HEK293T (cell line): ENCODE measurements around the gene GPR55.
A peak's percentile ranks its signal among the peaks of the same experiment; 100 is the strongest.

Source experiments
- CTCF ChIA-PET: fragments of 350-600 bp; formaldehyde crosslinking; extraction: SDS; loops from one replicate; lab custom pipeline; 2021; ENCODE audit warnings: antibody characterized with exemption, inconsistent platforms; lab: Yijun Ruan, JAX
- POLR2A ChIA-PET: fragments of 350-600 bp; formaldehyde crosslinking; extraction: SDS; loops from one replicate; lab custom pipeline; 2020; ENCODE audit warnings: antibody characterized with exemption, inconsistent platforms; lab: Yijun Ruan, JAX
- DNase-seq: peaks from one replicate; pipeline ENCODE4 v3.0.0; 2012; ENCODE audit warnings: mixed read lengths; ENCODE audit errors: extremely low spot score
- ARNT ChIP-seq: fragments of 450-650 bp; IDR thresholded peaks from 2 replicates; pipeline ENCODE4 v1.6.1; 2017; ENCODE audit warnings: mild to moderate bottlenecking
- BHLHE40 ChIP-seq: fragments of 450-650 bp; IDR thresholded peaks from 2 replicates; pipeline ENCODE4 v1.6.1; 2016; ENCODE audit warnings: mild to moderate bottlenecking, moderate library complexity, borderline replicate concordance
- CTBP1 ChIP-seq: fragments of 450-650 bp; IDR thresholded peaks from 2 replicates; pipeline ENCODE4 v1.6.1; 2016; ENCODE audit warnings: borderline replicate concordance
- ELF4 ChIP-seq: fragments of 450-650 bp; IDR thresholded peaks from 2 replicates; pipeline ENCODE4 v1.6.1; 2017; ENCODE audit warnings: antibody characterized with exemption
- FOXA1 ChIP-seq: fragments of 450-650 bp; IDR thresholded peaks from 2 replicates; pipeline ENCODE4 v1.6.1; 2016; ENCODE audit warnings: mild to moderate bottlenecking
- FOXK2 ChIP-seq: fragments of 450-650 bp; IDR thresholded peaks from 2 replicates; pipeline ENCODE4 v1.6.1; 2016; ENCODE audit warnings: mild to moderate bottlenecking
- FOXM1 ChIP-seq: fragments of 450-650 bp; IDR thresholded peaks from 2 replicates; pipeline ENCODE4 v1.6.1; 2017; ENCODE audit warnings: mild to moderate bottlenecking, borderline replicate concordance
- HDGF ChIP-seq: fragments of 450-650 bp; IDR thresholded peaks from 2 replicates; pipeline ENCODE4 v1.6.1; 2017; ENCODE audit warnings: antibody characterized with exemption, borderline replicate concordance
- L3MBTL2 ChIP-seq: fragments of 450-650 bp; conservative IDR thresholded peaks from 2 replicates; pipeline ENCODE4 v1.6.1; 2016; ENCODE audit warnings: mild to moderate bottlenecking
- LEF1 ChIP-seq: fragments of 450-650 bp; IDR thresholded peaks from 2 replicates; pipeline ENCODE4 v1.6.1; 2017; ENCODE audit warnings: mild to moderate bottlenecking, borderline replicate concordance
- NFRKB ChIP-seq: fragments of 450-650 bp; IDR thresholded peaks from 2 replicates; pipeline ENCODE4 v1.6.1; 2016; ENCODE audit warnings: mild to moderate bottlenecking, moderate library complexity
- SP1 ChIP-seq: fragments of 450-650 bp; IDR thresholded peaks from 2 replicates; pipeline ENCODE4 v1.6.1; 2017
- SUZ12 ChIP-seq: fragments of 450-650 bp; IDR thresholded peaks from 2 replicates; pipeline ENCODE4 v1.6.1; 2016; ENCODE audit warnings: mild to moderate bottlenecking
- TARDBP ChIP-seq: fragments of 450-650 bp; IDR thresholded peaks from 2 replicates; pipeline ENCODE4 v1.6.1; 2016
- ZNF384 ChIP-seq: fragments of 450-650 bp; IDR thresholded peaks from 2 replicates; pipeline ENCODE4 v1.6.1; 2016
- TF ChIP-seq, protein P1 (sequence below): fragments of 450-650 bp; IDR thresholded peaks from 2 replicates; pipeline ENCODE4 v1.6.1; 2016

GPR55 gene

GRCh38 chr2:230869914-230870543 lies 55.0 kb downstream of the GPR55 start:
- ChIA-PET CTCF (interaction anchor here (0.6 to 1.7 kb wide), 5 partner anchors 22 to 54 kb away, joined by 3 to 6 read pairs (median 3); partner anchors contain the start of gene GPR55), POLR2A (no interaction called here)
- no peak for TF ChIP-seq BHLHE40
- TF ChIP-seq ARNT: no peak
- TF ChIP-seq FOXK2: no peak
- TF ChIP-seq HDGF: no peak
- TF ChIP-seq SP1: no peak
- TF ChIP-seq LEF1: no peak
- TF ChIP-seq NFRKB: no peak
- TF ChIP-seq, protein P1, sequence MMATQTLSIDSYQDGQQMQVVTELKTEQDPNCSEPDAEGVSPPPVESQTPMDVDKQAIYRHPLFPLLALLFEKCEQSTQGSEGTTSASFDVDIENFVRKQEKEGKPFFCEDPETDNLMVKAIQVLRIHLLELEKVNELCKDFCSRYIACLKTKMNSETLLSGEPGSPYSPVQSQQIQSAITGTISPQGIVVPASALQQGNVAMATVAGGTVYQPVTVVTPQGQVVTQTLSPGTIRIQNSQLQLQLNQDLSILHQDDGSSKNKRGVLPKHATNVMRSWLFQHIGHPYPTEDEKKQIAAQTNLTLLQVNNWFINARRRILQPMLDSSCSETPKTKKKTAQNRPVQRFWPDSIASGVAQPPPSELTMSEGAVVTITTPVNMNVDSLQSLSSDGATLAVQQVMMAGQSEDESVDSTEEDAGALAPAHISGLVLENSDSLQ: no peak
- TF ChIP-seq CTBP1: no peak
- no peak for DNase-seq

- DNase-seq: no peak
- TF ChIP-seq TARDBP (no peak), FOXM1 (no peak), FOXA1 (no peak), LEF1 (no peak), HDGF (no peak), ELF4 (no peak), CTBP1 (no peak), SP1 (no peak), FOXK2 (no peak), NFRKB (no peak), BHLHE40 (no peak), L3MBTL2 (no peak), ARNT (no peak), SUZ12 (no peak)
- ChIA-PET POLR2A (no interaction called here), CTCF (interaction anchor here (0.6 to 1.7 kb wide), 4 partner anchors 21 to 55 kb away, joined by 3 to 6 read pairs (median 3); partner anchors contain the start of gene GPR55)
Observed at GRCh38 chr2:230868947-230869913, 55.8 kb downstream of the GPR55 start.

- ChIA-PET POLR2A (no interaction called here), CTCF (interaction anchor here (1.7 kb wide), 1 partner anchor 56 kb away, joined by 6 read pairs; the partner anchor contains the start of gene GPR55)
- DNase-seq: no peak
- no peak for TF ChIP-seq ARNT
- TF ChIP-seq, protein P1: peak; percentile 54
Observed at GRCh38 chr2:230868161-230868946, 56.7 kb downstream of the GPR55 start.

DNA sequence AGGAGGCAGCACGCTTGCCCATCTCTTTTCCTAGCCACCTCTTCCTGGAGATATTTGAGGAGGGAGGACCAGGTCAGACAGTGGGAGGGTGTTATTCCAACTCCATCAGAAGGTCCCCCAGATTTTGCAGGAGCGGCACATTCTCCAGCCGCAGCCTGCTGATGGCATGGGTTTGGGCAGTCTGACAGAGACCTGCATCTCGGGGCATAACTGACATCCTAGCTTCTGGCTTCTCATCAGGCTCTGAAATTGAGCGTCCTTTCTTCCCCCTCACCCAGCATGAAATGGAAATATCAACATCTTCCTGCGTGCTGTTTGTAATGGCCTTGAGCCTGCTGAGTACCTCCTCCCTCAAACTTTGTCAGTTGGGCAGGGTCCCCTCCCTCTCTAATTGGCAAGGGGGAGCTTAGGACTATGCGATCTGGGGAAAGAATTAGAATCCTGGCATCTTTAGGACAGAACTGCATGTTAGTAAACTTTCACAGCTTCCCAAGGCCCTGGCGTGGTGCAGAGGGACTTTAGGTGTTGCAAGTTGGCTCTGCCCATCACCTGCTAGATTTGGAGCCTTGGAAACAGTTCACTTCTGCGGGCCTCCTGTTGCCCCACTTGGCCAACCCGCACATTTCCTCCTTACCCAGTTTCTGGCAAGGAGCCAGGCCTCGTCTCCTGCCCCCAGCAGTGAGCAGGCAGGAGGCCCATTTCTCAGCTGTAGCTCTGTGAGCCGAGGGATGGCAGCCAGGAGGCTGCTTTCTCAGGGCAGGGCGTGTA lies 58.1 kb downstream of the GPR55 start:
- DNase-seq: no peak
- ChIA-PET CTCF (interaction anchor here (0.5 to 0.6 kb wide), 2 partner anchors 14 to 261 kb away, joined by 3 read pairs; no protein-coding TSS in a partner anchor), POLR2A (interaction anchor here (1.3 kb wide), 1 partner anchor 32 kb away, joined by 3 read pairs; no protein-coding TSS in a partner anchor)
- TF ChIP-seq SP1: no peak
- no peak for TF ChIP-seq SUZ12
- TF ChIP-seq, protein P1: no peak
- no peak for TF ChIP-seq BHLHE40
- no peak for TF ChIP-seq NFRKB
- TF ChIP-seq ARNT: no peak
- TF ChIP-seq ELF4: no peak
- TF ChIP-seq ZNF384: no peak
- TF ChIP-seq FOXK2: no peak
- no peak for TF ChIP-seq FOXM1
- no peak for TF ChIP-seq TARDBP
- TF ChIP-seq L3MBTL2: no peak
- TF ChIP-seq LEF1: no peak
- TF ChIP-seq CTBP1: no peak
